GM13976 (cell line): ENCODE results near the gene CAPN14.

ENCODE experiments used
- DNase-seq: peaks from one replicate; pipeline ENCODE4 v3.0.0; 2012; ENCODE audit warnings: low spot score
- CTCF ChIP-seq: IDR thresholded peaks from 2 replicates; pipeline ENCODE4 v1.5.1; 2012; ENCODE audit warnings: borderline replicate concordance, mild to moderate bottlenecking; ENCODE audit not compliant: insufficient read depth; ENCODE audit errors: extremely low read depth, missing control alignments, control extremely low read depth
- in situ Hi-C: fragments of 300-500 bp; cut with MboI; formaldehyde crosslinking; loops from one replicate; pipeline ENCODE4 v1.12.0; 2022; ENCODE audit warnings: low sequenced_read_pairs, mixed read lengths, inconsistent platforms; ENCODE audit not compliant: unreplicated experiment

CAPN14 gene

GRCh38 chr2:31141443-31142085 lies 75.8 kb downstream of the CAPN14 start:
- no peak for DNase-seq
- no peak for TF ChIP-seq CTCF
- in situ Hi-C loops, result no loop called here

DNA sequence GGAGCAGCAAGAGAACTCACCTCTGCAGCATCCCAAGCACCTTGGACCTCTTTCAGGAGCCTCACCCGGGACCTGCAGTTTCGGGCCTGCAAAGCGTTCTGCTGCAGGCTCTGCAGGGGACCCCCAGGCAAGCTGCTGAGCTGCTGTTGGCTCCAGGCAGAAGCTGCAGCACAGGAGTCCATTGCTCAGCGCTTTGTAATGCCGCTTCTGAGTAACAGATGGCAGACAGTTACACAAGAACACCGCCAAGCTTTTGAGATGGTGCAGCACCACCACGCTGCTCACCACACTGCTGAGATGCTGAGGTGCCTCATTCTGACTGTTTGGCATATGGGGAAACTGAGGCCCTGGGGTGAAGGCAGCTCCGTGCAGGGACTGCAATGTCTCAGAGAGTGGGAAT lies 77.2 kb downstream of the CAPN14 start:
- TF ChIP-seq CTCF, result no peak
- in situ Hi-C loops, result no loop called here
- DNase-seq, result no peak

GRCh38 chr2:31139671-31140070 lies 77.6 kb downstream of the CAPN14 start:
- DNase-seq, result no peak
- in situ Hi-C loops, result no loop called here
- no peak for TF ChIP-seq CTCF

DNA sequence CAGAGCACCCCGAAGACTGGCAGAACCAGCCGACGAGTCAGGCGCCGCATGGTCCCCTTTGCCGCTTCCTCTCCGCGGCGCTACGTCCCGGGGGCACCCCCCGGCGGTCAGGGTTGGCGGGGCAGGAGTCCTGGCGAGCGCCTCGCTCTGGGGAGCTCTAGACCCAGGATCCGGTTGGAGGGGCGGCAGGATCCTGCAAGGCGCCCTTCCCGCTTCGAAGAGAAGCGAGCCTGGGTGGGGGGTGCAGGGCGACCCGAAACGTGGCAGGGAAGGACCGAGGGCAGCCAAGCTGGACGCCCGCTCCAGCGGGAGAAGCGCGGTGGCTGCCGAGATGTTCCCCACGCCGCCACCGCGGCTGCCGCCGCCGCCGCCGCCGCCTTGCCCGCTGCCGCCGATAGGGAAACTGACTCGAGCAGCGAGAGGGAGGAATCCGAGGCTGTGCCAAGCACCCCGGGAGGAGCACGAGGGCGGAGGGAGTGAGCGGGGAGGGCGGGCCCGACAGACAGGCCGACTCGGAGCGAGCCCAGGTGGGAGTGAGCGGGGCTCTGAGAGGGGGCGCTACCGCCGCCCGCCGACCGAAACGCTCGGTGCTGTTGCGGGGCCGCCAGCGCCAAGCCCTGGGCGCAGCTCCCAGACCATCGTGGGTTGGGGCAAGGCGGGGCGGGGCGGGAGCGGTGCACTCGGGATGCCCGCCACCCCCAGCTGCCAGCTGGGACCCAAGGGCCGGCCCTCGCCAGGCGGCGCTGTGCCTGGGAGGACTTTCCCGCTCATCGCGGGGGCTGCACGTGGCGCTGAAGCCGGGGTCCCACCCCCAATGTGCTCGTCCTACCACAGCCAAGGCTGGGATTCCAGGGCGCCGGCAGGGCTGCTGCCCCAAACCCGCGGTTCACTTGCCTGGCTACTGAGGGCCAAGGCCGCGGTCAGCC lies 79.0 kb downstream of the CAPN14 start, which contains the start of gene GALNT14:
Gene GALNT14, minus strand, starts transcription at position 404 of the 926 bp plus-strand sequence. Its CDS starts 354 bp downstream, at position 50.
- in situ Hi-C loops, result no loop called here
- DNase-seq, result peak; percentile 74
- no peak for TF ChIP-seq CTCF

- DNase-seq, result peak; percentile 48
- no peak for TF ChIP-seq CTCF
- in situ Hi-C loops, result no loop called here
Measured at GRCh38 chr2:31137211-31138036, 79.9 kb downstream of the CAPN14 start.

DNA sequence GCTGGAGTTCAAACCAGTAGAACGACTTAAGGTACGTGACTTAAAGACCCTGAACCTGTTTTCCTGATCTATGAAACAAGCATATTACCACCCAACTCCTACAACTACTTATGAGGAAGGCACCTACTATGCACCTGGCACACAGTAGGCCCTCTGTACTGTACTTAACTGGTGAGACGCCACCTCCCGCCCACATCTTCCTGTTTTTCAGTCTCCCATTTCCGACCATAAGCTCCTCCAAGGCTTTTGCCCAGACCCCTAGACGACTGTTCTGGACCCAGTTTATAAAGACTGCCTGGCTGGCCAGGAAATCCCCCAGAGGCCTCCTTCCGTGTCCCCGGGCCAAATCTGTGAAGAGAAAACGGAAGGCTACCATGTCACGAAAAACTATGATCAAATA lies 80.6 kb downstream of the CAPN14 start:
- TF ChIP-seq CTCF, result no peak
- no peak for DNase-seq
- in situ Hi-C loops, result no loop called here
